Heart right ventricle (tissue), 16 donors: ENCODE results near the gene SCN11A. TPM values are rescaled to one million over a fixed set of nuclear protein-coding genes. Genes with fewer than 3 reads are reported as not detected.

Experiments used
- ATAC-seq, 8 donors: fragments of 200-7000 bp; cut with Tn5 transposase; one replicate each; pipeline ENCODE4 v1.9.1; 2020; ENCODE audit warnings: mild to moderate bottlenecking in 8 of 8, moderate library complexity in 8 of 8, moderate number of reproducible peaks in 1 of 8
- DNase-seq, 2 donors: peaks; one replicate each; pipeline ENCODE4 v3.0.0-alpha.2; 2020
- H3K27ac ChIP-seq, 10 donors: fragments of 200-600 bp; sonication (generic) in 2 of 10; one replicate each; pipeline versions ENCODE4 v1.5.0 to v1.8.0; 2020 to 2022; ENCODE audit warnings: mild to moderate bottlenecking in 3 of 10
- H3K27me3 ChIP-seq, 7 donors: fragments of 200-600 bp; one replicate each; pipeline ENCODE4 v1.8.0; 2021 to 2022; ENCODE audit warnings: mild to moderate bottlenecking in 2 of 7
- H3K36me3 ChIP-seq, 9 donors: fragments of 200-600 bp; sonication (generic) in 1 of 9; one replicate each; pipeline versions ENCODE4 v1.5.0 to v1.8.0; 2020 to 2022; ENCODE audit warnings: mild to moderate bottlenecking in 2 of 9
- H3K4me1 ChIP-seq, 9 donors: fragments of 200-600 bp; sonication (generic) in 1 of 9; one replicate each; pipeline versions ENCODE4 v1.5.0 to v1.8.0; 2020 to 2022; ENCODE audit warnings: mild to moderate bottlenecking in 4 of 9
- H3K4me3 ChIP-seq, 10 donors: fragments of 200-600 bp; sonication (generic) in 2 of 10; one replicate each; pipeline versions ENCODE4 v1.5.0 to v1.8.0; 2020 to 2022; ENCODE audit warnings: mild to moderate bottlenecking in 7 of 10, moderate library complexity in 2 of 10
- H3K9me3 ChIP-seq, 11 donors: fragments of 200-600 bp in 10 of 11; sonication (generic) in 2 of 11; one replicate each; pipeline versions ENCODE4 v1.5.0 to v1.8.0; 2013 to 2022; ENCODE audit warnings: mild to moderate bottlenecking in 2 of 11, control low read depth in 1 of 11, moderate library complexity in 1 of 11
- CTCF ChIP-seq, 9 donors: fragments of 200-600 bp; sonication (generic) in 2 of 9; IDR thresholded peaks; one replicate each; pipeline versions ENCODE4 v1.5.0 to v1.8.0; 2021 to 2022; ENCODE audit warnings: antibody characterized with exemption in 9 of 9, mild to moderate bottlenecking in 5 of 9, moderate library complexity in 1 of 9
- WGBS, 2 donors: extraction: QIAGEN DNeasy Blood & Tissue Kit; methylation state at CpG; one replicate each; pipeline ENCODE4 v1.1.7; 2013; ENCODE audit warnings: inconsistent platforms in 1 of 2; 5-methylcytosine and 5-hydroxymethylcytosine counted together
- intact Hi-C, 10 donors: fragments of 100-400 bp; cut with DNase I; formaldehyde crosslinking; loops; one replicate each; pipeline versions ENCODE4 v1.11.1 to v1.14.2; 2022
- polyA plus RNA-seq, 2 donors: library from polyadenylated mRNA; stranded (reverse); fragments of 200-250 nt; gene quantifications; one replicate each; pipeline ENCODE4 v1.2.3, GENCODE V29; 2013
- total RNA-seq, 10 donors: library from RNA; stranded (reverse); fragmentation: NEBNext Ultra II Directional in 3 of 10; extraction: Animal tissue kit (Norgen Biotek cat#: 25700) in 3 of 10; gene quantifications; one replicate each; pipeline versions ENCODE4 v1.2.1 to v1.2.4, GENCODE V29; 2021 to 2023
- donor health status: Arrhythmogenic right ventricular cardiomyopathy.
- donor health status: ischemic (EF 13 %, LVEDD 7.1; RV severe dilation, severe dysfunction).
- donor health status: healthy with polysubstance abuse.
- donor health status: DM: no; HTN: yes; CAD: no.
- donor health status: DM: no; HTN: no; CAD: no.
- donor health status: ischemic (EF 25% LVEDD 6.9; RV normal size, moderate dysfunction).
- donor health status: ischemic (EF 25% LVEDD 5.7; RV mildly dilated, moderate dysfunction).
- donor health status: healthy.
- donor health status: DM: yes; HTN: yes; CAD: no.
- donor health status: Ischemic cardiomyopathy.
- donor health status: ischemic (EF 35%, LVEDD 5.7; RV mildly dilated, moderate dysfunction).
- donor health status: nonischemic (EF 11% LVEDD 7.7; RV severe dilation, severe dysfunction).
- donor health status: DM: yes; HTN: yes; CAD: no.
- donor health status: PGD.
- donor health status: ischemic (EF 29% LVEDD 5.4; RV normal size, mild dysfunction).
- donor health status: nonischemic (EF 23%, LVEDD 6.1; RV moderate dilation, normal function).

The SCN11A gene
- total and polyA plus RNA-seq, 12 donors = 0.01 to 0.15 (median 0.07) TPM; not detected in 2

GRCh38 chr3:39099738-39100499 lies 48.2 kb upstream of the SCN11A start:
- ATAC-seq (no peak), DNase-seq (no peak)
- intact Hi-C loops = loop anchor here in 4 of 10 donors (5.0 to 10.0 kb wide), 4 partner anchors 48 to 285 kb away; partner anchors contain the start of genes SCN11A (in 1 of the 4), SLC25A38 (in 1 of the 4) and WDR48 (in 1 of the 4)
- 95 to 100% methylated on average over 2 of the region's 2 CpGs for WGBS, 2 donors
- TF ChIP-seq CTCF (IDR thresholded peaks at IDR 0.05) = no peak
- Histone ChIP-seq H3K4me3 (no peak overlapping the region), H3K9me3 (no peaks in the 10 kb centered on the region), H3K27ac (peak overlapping the region in 1 of 10 donors; percentile 6), H3K27me3 (no peaks in the 10 kb centered on the region), H3K4me1 (peaks cover 10 to 53% (median 28%) of the 10 kb centered on the region in 9 donors), H3K36me3 (peaks cover 0 to 66% (median 31%) of the 10 kb centered on the region in 9 donors)

DNA sequence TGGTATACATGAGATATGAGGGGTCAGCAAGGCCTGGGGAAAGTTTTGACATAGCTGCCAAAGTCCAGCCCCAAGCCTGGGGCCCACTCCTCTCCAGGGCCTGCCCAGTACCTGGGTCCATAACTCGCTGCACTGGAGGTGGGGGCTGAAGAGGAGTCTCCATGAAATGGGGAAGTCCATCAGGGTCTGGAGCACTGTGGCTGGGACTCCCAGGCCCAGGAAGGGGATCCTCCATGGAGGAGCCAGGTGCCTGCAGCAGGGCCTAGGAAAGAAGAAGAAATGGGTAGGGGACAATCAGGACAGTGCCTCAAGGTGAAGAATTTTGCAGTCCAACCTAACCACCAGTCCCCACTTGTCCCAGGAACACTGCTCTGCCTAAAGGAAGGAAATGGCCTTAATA lies 47.5 kb upstream of the SCN11A start:
- no peak for ATAC-seq
- intact Hi-C loops = no loop called here
- Histone ChIP-seq H3K27ac (peak overlapping the region in 1 of 10 donors; percentile 6), H3K4me3 (no peak overlapping the region), H3K9me3 (no peaks in the 10 kb centered on the region), H3K27me3 (no peaks in the 10 kb centered on the region), H3K36me3 (peaks cover 0 to 73% (median 36%) of the 10 kb centered on the region in 9 donors), H3K4me1 (peaks cover 4 to 47% (median 22%) of the 10 kb centered on the region in 9 donors)
- 97 to 100% methylated on average over 1 of the region's 1 CpG for WGBS, 2 donors
- no peak for DNase-seq
- TF ChIP-seq CTCF (IDR thresholded peaks at IDR 0.05) = no peak

- 89 to 91% methylated on average over 8 of the region's 8 CpGs for WGBS, 2 donors
- H3K4me1 ChIP-seq = peaks cover 0 to 40% (median 14%) of the 10 kb centered on the region in 9 donors
- no peak overlapping the region for H3K4me3 ChIP-seq
- no peaks in the 10 kb centered on the region for H3K9me3 ChIP-seq
- H3K27me3 ChIP-seq = no peaks in the 10 kb centered on the region
- no peak for TF ChIP-seq CTCF (IDR thresholded peaks at IDR 0.05)
- peak overlapping the region in 2 of 10 donors; percentile 8 to 47 for H3K27ac ChIP-seq
- no peak for DNase-seq
- peaks cover 0 to 80% (median 41%) of the 10 kb centered on the region in 9 donors for H3K36me3 ChIP-seq
- intact Hi-C loops = no loop called here
- no peak for ATAC-seq
Measured at GRCh38 chr3:39098473-39099000, 46.8 kb upstream of the SCN11A start.

GRCh38 chr3:39097716-39098472 lies 46.1 kb upstream of the SCN11A start:
- no peaks in the 10 kb centered on the region for H3K27me3 ChIP-seq
- H3K36me3 ChIP-seq = peaks cover 0 to 87% (median 46%) of the 10 kb centered on the region in 9 donors
- H3K27ac ChIP-seq = peak overlapping the region in 4 of 10 donors; percentile 6 to 70 (median 28)
- peaks cover 0 to 33% (median 14%) of the 10 kb centered on the region in 9 donors for H3K4me1 ChIP-seq
- TF ChIP-seq CTCF (IDR thresholded peaks at IDR 0.05) = no peak
- WGBS, 2 donors = 80 to 82% methylated on average over 8 of the region's 8 CpGs
- H3K4me3 ChIP-seq = no peak overlapping the region
- intact Hi-C loops = no loop called here
- DNase-seq (no peak), ATAC-seq (peak in 5 of 8 donors; percentile 12 to 56 (median 20))
- H3K9me3 ChIP-seq = no peaks in the 10 kb centered on the region
